CD14-positive monocyte (primary cell): ENCODE measurements around the gene KIAA1328. TPM values are rescaled to one million over a fixed set of nuclear protein-coding genes. Genes with fewer than 3 reads are reported as not detected.
"Not testable (repeated sequence)": the region's sequence is repeated elsewhere in the genome, so short reads cannot be mapped to it uniquely, and the experiment has no call there.

Source experiments
- DNase-seq, 3 donors: peaks; one replicate each; pipeline ENCODE4 v3.0.0-alpha.2; 2011 to 2022
- H2AFZ ChIP-seq: 2 replicates; pipeline ENCODE4 v1.6.0; 2012; ENCODE audit warnings: mild to moderate bottlenecking, low read depth, low read length, inconsistent platforms; ENCODE audit not compliant: insufficient read depth, poor library complexity, severe bottlenecking
- H3K27ac ChIP-seq, 2 donors: 1 replicate in 1 of 2; 2 replicates in 1 of 2; pipeline ENCODE4 v1.5.1; 2012 to 2013; ENCODE audit warnings: low read length in 2 of 2, control low read depth in 1 of 2, inconsistent platforms in 1 of 2, low read depth in 1 of 2, mild to moderate bottlenecking in 1 of 2
- H3K27me3 ChIP-seq, 2 donors: one replicate each; pipeline versions ENCODE4 v1.6.0 to v1.6.1; 2011 to 2013; ENCODE audit warnings: low read length in 2 of 2; ENCODE audit not compliant: control insufficient read depth in 2 of 2, insufficient read depth in 2 of 2
- H3K36me3 ChIP-seq, 2 donors: replicated peaks in 1 of 2; 1 replicate in 1 of 2; 2 replicates in 1 of 2; pipeline versions ENCODE4 v1.5.1 to v1.6.1; 2012 to 2013; ENCODE audit warnings: low read length in 2 of 2, control low read depth in 1 of 2, inconsistent platforms in 1 of 2, mild to moderate bottlenecking in 1 of 2; ENCODE audit not compliant: insufficient read depth in 2 of 2, control insufficient read depth in 1 of 2
- H3K4me1 ChIP-seq, 2 donors: 1 replicate in 1 of 2; 2 replicates in 1 of 2; pipeline versions ENCODE4 v1.5.1 to v1.6.1; 2012 to 2013; ENCODE audit warnings: low read length in 2 of 2, control low read depth in 1 of 2, inconsistent platforms in 1 of 2, mild to moderate bottlenecking in 1 of 2, moderate library complexity in 1 of 2; ENCODE audit not compliant: insufficient read depth in 2 of 2, control insufficient read depth in 1 of 2
- H3K4me2 ChIP-seq: replicated peaks from 2 replicates; pipeline ENCODE3; 2012; ENCODE audit warnings: low read length, moderate library complexity, mild to moderate bottlenecking; ENCODE audit not compliant: poor library complexity, severe bottlenecking; ENCODE audit errors: extremely low read depth
- H3K4me3 ChIP-seq, 3 experiments: fragments of 200-600 bp in 1 of 3; sonication (generic) in 1 of 3; replicated peaks in 1 of 3; 1 replicate in 2 of 3; 2 replicates in 1 of 3; pipeline ENCODE4 v1.5.1; 2011 to 2013; ENCODE audit warnings: low read length in 3 of 3, mild to moderate bottlenecking in 3 of 3, control low read depth in 2 of 3, low read depth in 2 of 3, inconsistent platforms in 1 of 3, moderate library complexity in 1 of 3
- H3K79me2 ChIP-seq: 2 replicates; pipeline ENCODE4 v1.6.0; 2012; ENCODE audit warnings: mild to moderate bottlenecking, control low read depth, inconsistent platforms, low read length, moderate library complexity; ENCODE audit not compliant: insufficient read depth
- H3K9ac ChIP-seq: 2 replicates; pipeline ENCODE4 v1.6.0; 2017; ENCODE audit warnings: low read length, mild to moderate bottlenecking; ENCODE audit not compliant: insufficient read depth, poor library complexity, severe bottlenecking
- H3K9me3 ChIP-seq, 2 donors: replicated peaks in 1 of 2; 1 replicate in 1 of 2; 2 replicates in 1 of 2; pipeline versions ENCODE4 v1.5.1 to v1.6.1; 2012 to 2013; ENCODE audit warnings: low read length in 2 of 2, control low read depth in 1 of 2; ENCODE audit not compliant: control insufficient read depth in 1 of 2, insufficient read depth in 1 of 2
- H4K20me1 ChIP-seq: 2 replicates; pipeline ENCODE4 v1.6.0; 2012; ENCODE audit warnings: mild to moderate bottlenecking, low read length, control low read depth, moderate library complexity; ENCODE audit not compliant: insufficient read depth
- H3K27ac Mint-ChIP-seq, 7 donors: one replicate each; pipeline ENCODE4 v1.8.0; 2020; ENCODE audit warnings: mild to moderate bottlenecking in 7 of 7, mixed read lengths in 7 of 7, moderate library complexity in 6 of 7, inconsistent platforms in 2 of 7
- H3K27me3 Mint-ChIP-seq, 3 donors: one replicate each; pipeline ENCODE4 v1.8.0; 2021 to 2022; ENCODE audit warnings: low read depth in 3 of 3, mild to moderate bottlenecking in 3 of 3, mixed read lengths in 3 of 3, moderate library complexity in 3 of 3, inconsistent platforms in 1 of 3
- H3K36me3 Mint-ChIP-seq, 2 donors: one replicate each; pipeline ENCODE4 v1.8.0; 2020; ENCODE audit warnings: mixed read lengths in 2 of 2, inconsistent platforms in 1 of 2, mild to moderate bottlenecking in 1 of 2
- H3K4me1 Mint-ChIP-seq: one replicate; pipeline ENCODE4 v1.8.0; 2020; ENCODE audit warnings: mild to moderate bottlenecking, mixed read lengths
- H3K4me3 Mint-ChIP-seq, 2 donors: one replicate each; pipeline ENCODE4 v1.8.0; 2020; ENCODE audit warnings: mild to moderate bottlenecking in 2 of 2, mixed read lengths in 2 of 2, moderate library complexity in 1 of 2
- H3K9me3 Mint-ChIP-seq, 7 donors: one replicate each; pipeline ENCODE4 v1.8.0; 2020 to 2022; ENCODE audit warnings: mixed read lengths in 7 of 7, mild to moderate bottlenecking in 6 of 7, moderate library complexity in 6 of 7, inconsistent platforms in 2 of 7
- CTCF ChIP-seq: fragments of 200-600 bp; IDR thresholded peaks from one replicate; pipeline ENCODE4 v1.8.0; 2022; ENCODE audit warnings: antibody characterized with exemption, mild to moderate bottlenecking
- WGBS: methylation state at CpG from one replicate; pipeline ENCODE4 v1.1.5; 2013; ENCODE audit warnings: missing lambda C conversion rate; ENCODE audit not compliant: insufficient coverage; 5-methylcytosine and 5-hydroxymethylcytosine counted together
- intact Hi-C, 2 donors: fragments of 100-400 bp; cut with micrococcal nuclease; formaldehyde crosslinking; loops; one replicate each; pipeline versions ENCODE4 v1.15.0 to v1.15.1; 2023
- polyA plus RNA-seq, 3 donors: library from polyadenylated mRNA; depleted of rRNA in 1 of 3; unstranded in 2 of 3; stranded (reverse) in 1 of 3; fragments of 300-500 nt in 2 of 3; fragments of >200 nt in 1 of 3; fragmentation: Illumina TruSeq in 2 of 3; gene quantifications; 1 replicate in 2 of 3; 2 replicates in 1 of 3; pipeline ENCODE4 v1.2.3, GENCODE V29; 2012 to 2021

The KIAA1328 gene
- polyA plus RNA-seq, 3 donors, result 3.7 to 3.9 (median 3.8) TPM

- peaks cover 4 to 19% of the 10 kb centered on the region in 2 donors for H3K36me3 Mint-ChIP-seq
- H3K9me3 Mint-ChIP-seq, result peaks cover 13 to 33% (median 20%) of the 10 kb centered on the region in 7 donors
- intact Hi-C loops, result not testable (repeated sequence)
These were observed 50.9 kb downstream of the KIAA1328 start for GRCh38 chr18:36879796-36880195.

GRCh38 chr18:36885981-36886380, 57.1 kb downstream of the KIAA1328 start:
- intact Hi-C loops, result no loop called here
- WGBS, result no CpG with 5 or more reads among the region's 2 CpGs
- H3K36me3 ChIP-seq, result no peaks in the 10 kb centered on the region
- H4K20me1 ChIP-seq, result no peaks in the 10 kb centered on the region
- no peaks in the 10 kb centered on the region for H3K4me1 ChIP-seq
- H3K27me3 ChIP-seq, result no peaks in the 10 kb centered on the region
- H3K9me3 ChIP-seq, result no peaks in the 10 kb centered on the region
- Mint-ChIP-seq H3K4me3 (no peak overlapping the region), H3K27me3 (no peaks in the 10 kb centered on the region), H3K4me1 (no peaks in the 10 kb centered on the region), H3K9me3 (peaks cover 0 to 2% (median 0%) of the 10 kb centered on the region in 7 donors), H3K36me3 (peaks cover 12 to 21% of the 10 kb centered on the region in 2 donors), H3K27ac (no peak overlapping the region)
- H3K4me3 ChIP-seq, result no peak overlapping the region
- no peak overlapping the region for H2AFZ ChIP-seq
- TF ChIP-seq CTCF, result no peak
- no peak for DNase-seq
- no peak overlapping the region for H3K27ac ChIP-seq
- no peak overlapping the region for H3K4me2 ChIP-seq
- no peak overlapping the region for H3K9ac ChIP-seq
- no peaks in the 10 kb centered on the region for H3K79me2 ChIP-seq

More at GRCh38 chr18:36879796-36880195, 50.9 kb downstream of the KIAA1328 start:
- H3K9ac ChIP-seq, H4K20me1 ChIP-seq, H3K4me2 ChIP-seq, H3K79me2 ChIP-seq, H2AFZ ChIP-seq, H3K27me3 Mint-ChIP-seq, H3K4me3 ChIP-seq, H3K27ac ChIP-seq, H3K4me3 Mint-ChIP-seq, H3K4me1 Mint-ChIP-seq, H3K36me3 ChIP-seq, H3K27me3 ChIP-seq, H3K27ac Mint-ChIP-seq, DNase-seq, H3K4me1 ChIP-seq: not testable (repeated sequence)
- H3K9me3 ChIP-seq, result peaks cover 5 to 12% of the 10 kb centered on the region in 2 donors
- WGBS, result 94% methylated on average over 2 of the region's 3 CpGs
